NCI-H1930 (cell line): ENCODE results near the gene EBF3.

ENCODE experiments used
- DNase-seq, 2 experiments: peaks; one replicate each; lab custom pipeline; 2025; lab: John Stamatoyannopoulos, UW

EBF3 gene

GRCh38 chr10:129870961-129871621 lies 93.0 kb downstream of the EBF3 start:
- DNase-seq: peak; percentile 67 to 85

DNA sequence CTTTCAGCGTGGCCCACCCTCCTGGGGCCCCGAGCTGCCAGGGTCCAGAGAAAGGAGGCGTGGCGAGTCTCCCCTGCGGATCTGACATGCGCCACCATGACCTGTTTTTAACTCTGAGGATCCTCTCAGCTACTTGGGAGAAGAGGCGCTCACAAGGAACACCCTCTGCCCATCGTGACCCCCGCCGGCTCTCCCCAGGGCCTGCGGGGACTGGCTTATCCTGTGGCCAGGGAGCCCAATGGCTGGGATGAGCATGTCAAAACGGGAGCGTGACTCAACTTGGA lies 93.7 kb downstream of the EBF3 start:
- DNase-seq: no peak

DNA sequence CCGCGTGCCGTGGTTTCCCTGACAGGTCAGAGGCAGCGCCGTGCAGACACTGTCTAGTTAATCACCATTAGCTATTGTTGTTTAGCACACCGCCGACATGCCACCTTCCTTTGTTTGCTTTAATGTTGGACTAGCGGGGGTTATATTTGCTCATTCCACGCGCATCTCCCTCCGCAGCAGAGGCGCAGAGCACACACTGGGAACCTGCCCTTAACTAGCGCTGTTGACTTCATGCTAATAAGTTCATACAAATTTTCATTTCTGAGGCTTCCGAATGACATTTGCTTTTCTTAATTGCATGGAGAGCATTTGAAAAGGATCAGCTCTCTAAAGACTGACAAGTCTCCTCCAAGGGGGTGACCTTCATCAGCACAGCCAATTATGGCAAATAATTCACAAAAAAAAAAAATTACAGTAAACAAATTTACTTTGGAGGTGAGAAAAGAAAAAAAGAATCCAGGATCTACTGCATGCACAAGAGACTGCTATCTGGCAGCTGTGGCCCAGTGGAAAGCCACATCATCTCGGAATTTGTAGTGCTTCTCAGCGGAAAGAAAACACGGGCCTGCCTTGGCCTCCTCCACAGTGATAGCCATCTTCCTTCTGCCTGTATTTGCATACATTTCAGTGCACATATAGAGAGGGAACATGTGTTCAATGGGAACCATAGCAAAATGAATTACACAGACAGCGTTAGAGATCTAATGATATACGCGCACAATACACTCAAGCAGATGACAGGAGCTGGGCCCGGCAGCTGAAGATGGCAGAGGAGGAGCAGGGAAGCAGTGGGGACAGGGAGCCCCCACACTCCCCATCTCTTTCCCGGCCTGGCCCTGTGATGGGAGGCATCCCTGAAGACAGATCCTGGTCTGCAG lies 94.2 kb downstream of the EBF3 start:
- peak; percentile 21 to 25 for DNase-seq

DNA sequence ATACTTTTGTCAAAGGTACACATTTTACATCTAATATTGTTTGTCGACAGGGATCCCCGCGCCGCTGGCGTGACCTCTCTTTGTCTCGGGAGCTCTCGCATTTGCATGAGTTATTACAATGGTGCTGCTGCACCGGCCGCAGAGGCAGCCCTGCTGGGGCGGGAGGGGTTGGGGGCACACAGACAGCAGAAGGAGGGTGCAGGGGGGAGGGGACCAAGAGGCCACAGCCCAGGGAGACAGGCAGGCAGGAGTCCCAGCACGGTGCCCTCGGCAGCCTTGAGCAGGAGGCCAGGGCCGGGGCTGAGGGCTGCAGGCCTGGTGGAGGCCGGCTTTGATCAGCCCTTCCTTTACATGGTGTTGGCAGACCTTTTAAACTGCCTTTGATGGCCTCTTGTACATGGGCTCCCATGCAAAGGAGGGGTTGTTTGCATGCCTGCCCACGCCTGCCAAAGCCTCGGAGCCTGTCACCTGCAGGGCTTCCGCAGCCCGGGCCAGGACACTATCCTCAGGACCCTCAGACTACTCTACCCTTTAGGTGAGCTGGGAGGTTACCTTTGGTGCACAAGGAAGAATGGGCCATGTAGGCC lies 95.5 kb downstream of the EBF3 start:
- no peak for DNase-seq

- no peak for DNase-seq
Measured at GRCh38 chr10:129867631-129868179, 96.4 kb downstream of the EBF3 start.

DNA sequence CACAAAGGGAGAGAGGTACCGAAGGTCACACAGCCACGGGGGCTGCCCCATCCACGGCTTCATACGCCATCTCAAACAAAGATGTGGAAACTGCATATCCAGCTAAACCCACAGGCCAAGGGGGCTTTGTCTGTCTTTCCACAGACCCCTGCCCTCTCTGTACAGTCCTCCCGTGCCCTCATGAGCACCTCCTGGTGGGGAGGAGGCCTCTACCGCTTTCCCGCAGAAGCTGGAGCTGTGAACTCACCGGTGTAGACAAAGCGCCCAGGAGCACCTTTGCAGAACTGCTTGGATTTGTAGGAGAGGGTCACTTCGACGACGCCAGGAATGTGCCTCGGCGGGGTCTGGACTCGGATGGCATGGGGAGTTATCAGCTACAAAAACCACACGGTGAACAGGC lies 97.2 kb downstream of the EBF3 start:
- no peak for DNase-seq

GRCh38 chr10:129865960-129866359 lies 98.1 kb downstream of the EBF3 start:
- no peak for DNase-seq

DNA sequence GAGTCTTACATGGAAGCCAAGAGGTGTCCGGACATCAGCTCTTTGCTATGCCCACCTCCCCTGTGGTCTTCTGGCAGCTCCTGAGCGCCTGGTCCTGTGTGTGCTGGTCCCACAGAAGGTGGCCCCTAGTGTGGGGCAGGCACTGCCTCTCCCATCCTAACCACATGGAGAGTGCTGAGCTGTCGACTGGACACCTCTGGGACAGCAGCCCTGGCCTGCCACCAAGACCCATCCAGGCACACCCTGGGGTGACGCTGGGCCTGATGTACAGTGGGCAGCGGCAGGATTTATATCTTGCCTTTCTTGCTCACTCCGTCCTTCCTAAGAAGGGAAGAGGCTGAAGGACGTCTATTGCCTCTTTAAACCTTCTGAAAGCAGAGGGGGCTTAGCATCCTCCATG lies 98.7 kb downstream of the EBF3 start:
- no peak for DNase-seq

DNA sequence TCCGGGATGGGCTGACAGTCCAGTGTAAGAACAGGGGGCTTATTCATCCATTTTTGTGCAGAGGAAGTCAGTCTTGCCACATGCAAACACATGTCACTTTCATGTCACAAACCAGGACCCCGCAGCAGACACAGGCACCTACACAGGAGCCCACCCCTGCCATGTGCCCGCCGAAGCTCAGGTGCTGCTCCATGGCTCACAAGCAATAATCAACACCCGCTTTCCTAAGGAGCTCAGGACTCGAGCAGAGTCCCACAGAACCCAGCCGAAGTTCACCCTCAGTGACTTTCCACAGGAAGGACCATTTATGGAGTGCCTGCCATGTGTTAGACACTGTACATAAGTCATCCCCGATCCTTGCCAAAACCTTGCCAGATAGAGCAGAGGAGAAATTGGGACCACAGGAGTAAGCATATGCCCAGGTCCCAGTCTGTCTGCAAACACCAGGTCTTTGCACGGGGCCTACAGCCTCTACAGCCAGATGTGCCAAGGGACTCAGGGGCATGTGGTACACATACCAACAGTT lies 99.4 kb downstream of the EBF3 start:
- no peak for DNase-seq

GRCh38 chr10:129864082-129864481 lies 100.0 kb downstream of the EBF3 start:
- DNase-seq: no peak

DNA sequence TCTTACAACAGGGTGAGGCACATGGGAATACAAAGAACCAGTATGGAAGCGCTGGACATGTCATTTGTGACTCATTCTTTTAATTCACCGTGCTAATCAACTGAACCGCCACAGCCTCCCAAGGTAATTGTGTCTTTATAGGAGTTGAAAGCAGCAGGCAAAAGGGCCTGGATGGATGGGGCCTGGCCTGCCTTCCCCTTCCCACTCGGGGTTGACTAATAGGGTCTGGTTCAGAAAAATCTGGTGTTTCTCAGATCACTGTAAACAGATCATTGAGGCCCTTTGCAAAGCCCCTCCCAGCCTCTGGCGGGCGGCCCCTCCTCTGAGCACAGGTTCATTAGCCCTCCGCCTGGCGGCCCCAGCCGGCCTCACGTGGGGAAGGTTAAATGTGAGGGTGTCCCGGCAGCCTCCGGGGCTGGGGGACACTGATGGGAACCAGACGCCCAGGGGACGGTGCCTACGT lies 100.8 kb downstream of the EBF3 start:
- peak; percentile 23 to 31 for DNase-seq

- no peak for DNase-seq
Measured at GRCh38 chr10:129861776-129862531, 102.1 kb downstream of the EBF3 start.

GRCh38 chr10:129860396-129860795 lies 103.7 kb downstream of the EBF3 start:
- DNase-seq: no peak

GRCh38 chr10:129859536-129859935 lies 104.5 kb downstream of the EBF3 start:
- no peak for DNase-seq

DNA sequence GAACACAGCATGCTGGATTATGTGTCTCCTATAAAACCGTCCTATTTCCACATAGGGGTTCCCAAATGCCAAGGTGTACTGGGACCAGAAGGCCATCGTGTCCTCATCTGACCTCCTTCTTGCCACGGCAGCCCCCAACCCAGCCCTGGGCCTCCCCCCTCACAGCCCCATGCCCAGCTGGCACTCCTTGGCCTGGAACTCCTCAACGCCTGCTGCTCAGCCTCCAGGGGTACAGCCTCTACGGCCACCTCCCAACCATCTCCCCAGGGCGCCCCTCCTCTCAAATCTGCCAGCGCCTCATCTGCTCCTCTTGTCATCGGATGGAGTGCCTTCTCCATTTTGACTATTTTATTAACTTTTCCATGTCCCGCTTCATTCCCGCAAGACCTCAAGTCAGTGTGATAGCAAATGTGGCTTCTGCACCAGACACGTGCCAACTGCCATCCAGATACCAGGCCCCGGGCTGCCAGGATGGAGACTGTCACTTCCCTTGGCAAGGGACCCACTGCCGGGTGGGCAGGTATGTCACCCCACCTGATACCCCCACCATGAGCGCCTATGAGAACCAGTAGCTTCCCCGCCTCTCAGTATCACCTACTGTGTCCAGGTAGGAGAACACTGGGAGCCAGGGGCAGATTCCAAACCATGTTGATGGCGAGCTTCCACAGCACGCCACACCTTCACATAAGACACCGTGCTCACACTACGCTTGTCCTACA lies 106.7 kb downstream of the EBF3 start:
- DNase-seq: no peak

DNA sequence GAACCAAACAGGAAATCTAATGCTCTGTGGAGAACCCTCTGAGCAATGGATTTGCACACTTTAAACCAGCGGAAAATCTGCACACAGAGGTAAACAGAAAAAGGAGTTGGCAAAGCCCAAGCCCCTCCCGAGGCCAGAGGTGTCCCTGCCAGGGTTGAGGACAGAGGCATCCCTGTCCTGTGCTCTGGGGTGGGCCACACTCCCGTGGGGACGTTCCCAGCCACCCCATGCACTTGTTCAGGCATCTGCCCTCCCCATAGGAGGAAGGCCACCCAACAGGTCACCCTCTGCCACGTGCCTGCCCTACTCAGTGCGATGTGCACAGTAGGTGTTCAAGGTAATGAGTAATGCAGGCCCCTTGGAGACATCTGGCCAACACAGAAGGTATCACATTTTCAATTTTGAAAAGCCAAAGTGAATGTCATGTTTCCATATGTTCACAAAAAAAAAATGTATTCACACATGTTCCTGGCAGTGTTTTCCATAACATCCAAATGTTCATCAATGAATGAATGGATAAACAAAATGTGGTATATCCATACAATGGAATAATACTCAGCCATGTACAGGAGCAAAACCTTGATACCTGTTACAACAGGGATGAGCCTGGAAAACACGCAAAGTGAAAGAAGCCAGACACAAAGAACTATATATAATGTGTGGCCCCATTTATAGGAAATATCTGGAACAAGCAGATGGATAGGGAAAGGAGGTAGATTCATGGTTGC lies 108.1 kb downstream of the EBF3 start:
- no peak for DNase-seq

DNA sequence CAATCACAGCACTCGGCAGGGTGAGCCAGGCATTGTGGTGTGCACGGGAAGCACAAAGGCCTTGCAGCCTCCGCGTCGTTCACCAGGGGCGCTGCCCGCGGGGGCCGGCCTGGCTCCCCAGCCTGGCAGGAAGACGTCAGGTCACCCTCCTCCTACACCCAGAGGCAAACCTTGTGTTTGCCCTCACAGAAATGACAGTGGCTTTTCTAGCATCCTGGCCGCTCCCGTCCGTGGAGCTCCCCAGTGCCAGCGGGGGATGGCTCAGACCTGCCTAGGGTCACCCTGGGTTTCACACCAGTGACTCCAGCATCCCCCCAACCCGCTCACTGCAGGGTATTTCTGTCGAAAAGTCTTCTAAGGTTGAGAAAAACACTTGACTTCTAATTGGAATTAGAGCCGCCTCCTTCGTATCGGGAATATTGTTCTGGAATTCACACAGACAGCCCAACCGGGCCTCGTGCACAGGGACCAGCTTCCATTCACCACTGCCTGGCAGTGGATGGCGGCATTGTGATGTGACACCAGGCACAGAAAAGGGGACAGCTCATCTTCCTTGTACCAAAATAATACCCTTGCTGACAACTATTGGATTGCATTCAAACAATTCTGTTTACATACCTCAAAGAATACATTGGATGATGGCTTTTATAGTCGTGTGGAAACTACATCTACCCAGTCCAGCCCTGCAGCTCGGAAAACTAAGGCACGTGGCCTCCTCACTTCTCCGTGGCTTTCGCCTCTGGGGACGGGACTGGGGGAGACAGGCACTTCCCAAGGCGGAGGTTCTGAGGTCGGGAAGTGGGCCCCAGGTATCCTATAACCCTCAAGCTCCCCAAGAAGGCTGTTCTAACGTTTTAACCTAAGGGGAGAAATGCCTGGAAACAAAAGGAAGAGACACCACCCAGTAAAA lies 109.0 kb downstream of the EBF3 start:
- DNase-seq: no peak

GRCh38 chr10:129854158-129854557 lies 109.9 kb downstream of the EBF3 start:
- no peak for DNase-seq

- DNase-seq: peak; percentile 20 to 21
Measured at GRCh38 chr10:129853562-129853903, 110.5 kb downstream of the EBF3 start.
